ENCODE measurements around the gene RANBP9. TPM values are rescaled to one million over a fixed set of nuclear protein-coding genes. Genes with fewer than 3 reads are reported as not detected.

The RANBP9 gene
- 10 to 100 TPM; 74.4 to 99.9 TPM for total RNA-seq
- 119 to 155 reads per million in 2 donors for total RNA-seq

DNA sequence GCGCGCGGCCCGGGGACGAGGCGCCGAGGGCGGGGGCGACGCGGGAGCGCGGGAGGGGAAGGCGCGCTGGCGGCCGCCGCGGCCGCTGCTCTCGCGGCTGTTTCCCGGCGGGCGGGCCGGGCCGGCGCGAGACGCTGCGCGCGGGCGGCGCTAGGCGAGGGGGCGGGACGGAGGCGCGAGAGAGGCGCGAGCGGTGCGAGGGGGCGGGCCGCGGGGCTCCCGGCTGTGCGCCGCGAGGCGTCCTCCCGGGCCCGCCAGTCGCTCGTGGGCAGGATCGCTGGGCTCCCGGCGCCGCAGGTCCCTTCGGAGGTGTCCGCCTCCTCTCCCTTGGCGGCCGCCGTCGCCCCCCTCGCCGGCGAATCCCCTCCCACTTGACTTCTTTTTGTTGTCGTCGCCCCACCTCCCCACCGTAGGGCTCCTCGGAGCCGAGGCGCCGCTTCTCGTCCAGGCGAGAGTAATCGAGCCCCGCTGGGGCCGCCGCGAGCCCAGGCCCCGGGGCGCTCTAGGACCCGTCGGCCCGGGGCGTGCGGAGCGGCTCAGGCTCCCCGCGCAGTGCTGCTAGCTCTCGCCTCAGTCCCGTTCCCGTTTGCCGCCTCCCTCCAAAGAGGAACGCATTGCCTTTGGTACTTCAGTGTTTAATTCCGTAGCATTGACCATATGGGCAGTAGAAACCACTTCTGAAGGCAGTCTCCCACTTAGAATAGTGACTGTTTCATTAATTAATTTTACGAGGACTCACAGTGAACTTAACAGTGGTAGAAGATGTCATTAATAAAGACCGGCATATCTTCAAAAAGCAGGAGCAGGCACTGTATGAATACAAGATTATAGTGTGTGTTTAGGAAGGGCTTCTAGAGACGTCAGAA, at the start of gene RANBP9:
Gene RANBP9, minus strand, starts transcription at position 103 of the 866 bp plus-strand sequence. CDS start 330 bp downstream, outside the sequence.
- Mint-ChIP-seq H3K27ac (peak within 1 kb of the TSS; percentile 96), H3K4me1 (peaks cover 37% of the 10 kb centered on the region), H3K4me3 (peak within 1 kb of the TSS; percentile 98), H3K27me3 (no peaks in the 10 kb centered on the region), H3K36me3 (ENCODE audit: low read depth) (peaks cover 5% of the 10 kb centered on the region)
- H3K9me3 ChIP-seq (ENCODE audit: control insufficient read depth, low read length, poor library complexity, severe bottlenecking): no peaks in the 10 kb centered on the region
- ATAC-seq: peak; percentile 85
- peak; percentile 81 to 85 (median 84) for DNase-seq

DNA sequence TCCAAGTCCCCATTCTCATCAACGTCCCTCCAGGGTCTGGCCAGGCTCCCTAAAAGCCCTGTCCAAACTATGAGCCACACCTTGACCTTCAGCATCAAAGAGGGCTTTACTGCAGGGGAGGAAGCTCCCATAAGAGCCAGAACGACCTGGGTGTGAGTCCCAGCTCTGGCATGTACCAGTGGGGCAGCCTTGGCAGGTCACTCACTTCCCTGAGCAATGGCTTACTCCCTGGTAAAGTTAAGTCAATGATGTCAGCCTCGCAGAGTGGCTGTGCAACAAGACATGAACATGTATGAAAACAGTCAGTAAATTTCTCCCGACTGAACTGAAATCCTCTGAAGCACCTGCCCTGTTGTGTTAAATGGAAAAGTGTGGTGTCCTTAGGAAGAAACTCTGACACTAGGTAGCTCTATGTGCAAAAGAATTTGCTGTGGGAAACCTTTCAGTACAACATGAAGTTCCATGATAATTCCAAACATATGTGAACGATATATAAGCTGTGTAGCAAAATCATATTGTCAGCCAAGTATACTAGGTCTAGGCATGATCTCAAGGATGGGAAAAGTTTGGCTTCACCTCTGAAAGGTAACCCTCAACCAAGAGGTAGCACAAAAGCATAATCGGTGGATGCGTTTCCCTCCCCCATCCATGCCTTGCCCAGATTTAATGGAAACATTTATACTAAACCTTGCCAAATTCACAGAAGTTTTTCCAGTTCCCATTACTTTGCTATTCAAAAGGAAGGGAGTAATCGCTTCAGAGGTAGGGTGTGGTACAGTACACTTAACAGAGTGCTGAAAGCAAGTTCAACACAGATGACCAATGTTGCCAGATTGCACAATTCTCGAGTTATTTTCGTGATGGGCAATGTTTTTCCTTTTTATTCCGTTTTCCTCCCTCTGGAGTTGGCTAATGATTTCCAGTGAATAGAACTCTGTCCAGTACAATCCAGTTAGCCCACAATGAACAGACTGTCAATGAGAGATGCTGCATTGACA, 49.0 kb upstream of the RANBP9 start:
- no peaks in the 10 kb centered on the region for H3K27me3 Mint-ChIP-seq
- H3K4me1 Mint-ChIP-seq: peaks cover 21% of the 10 kb centered on the region
- no peak for DNase-seq
- H3K4me3 Mint-ChIP-seq: no peak overlapping the region
- ATAC-seq: no peak
- no peaks in the 10 kb centered on the region for H3K9me3 ChIP-seq (ENCODE audit: control insufficient read depth, low read length, poor library complexity, severe bottlenecking)
- no peaks in the 10 kb centered on the region for H3K36me3 Mint-ChIP-seq (ENCODE audit: low read depth)
- H3K27ac Mint-ChIP-seq: no peak overlapping the region

DNA sequence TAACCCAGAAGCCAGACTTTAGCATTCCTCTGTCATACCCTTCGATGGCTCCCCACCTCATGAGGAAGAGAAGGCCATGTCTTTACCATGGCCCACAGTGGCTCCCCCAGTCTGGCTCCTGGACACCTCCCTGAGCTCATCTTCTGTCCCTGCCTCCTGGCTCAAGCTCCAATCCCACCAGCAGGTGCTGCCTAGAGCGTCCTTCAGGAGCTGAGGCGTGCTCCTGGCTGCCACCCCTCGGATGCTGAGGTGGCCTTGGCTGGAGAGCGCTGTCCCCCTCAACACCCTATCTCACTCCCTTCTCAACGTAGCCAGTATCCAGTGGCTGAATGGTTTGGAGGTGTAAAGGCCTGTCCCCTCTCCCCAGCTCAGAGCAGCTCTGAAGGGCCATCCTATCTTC, 47.4 kb upstream of the RANBP9 start:
- Mint-ChIP-seq H3K4me3 (peak overlapping the region; percentile 1), H3K27ac (peak overlapping the region; percentile 66), H3K27me3 (no peaks in the 10 kb centered on the region), H3K4me1 (peaks cover 23% of the 10 kb centered on the region), H3K36me3 (ENCODE audit: low read depth) (no peaks in the 10 kb centered on the region)
- DNase-seq: no peak
- no peaks in the 10 kb centered on the region for H3K9me3 ChIP-seq (ENCODE audit: control insufficient read depth, low read length, poor library complexity, severe bottlenecking)
- no peak for ATAC-seq

DNA sequence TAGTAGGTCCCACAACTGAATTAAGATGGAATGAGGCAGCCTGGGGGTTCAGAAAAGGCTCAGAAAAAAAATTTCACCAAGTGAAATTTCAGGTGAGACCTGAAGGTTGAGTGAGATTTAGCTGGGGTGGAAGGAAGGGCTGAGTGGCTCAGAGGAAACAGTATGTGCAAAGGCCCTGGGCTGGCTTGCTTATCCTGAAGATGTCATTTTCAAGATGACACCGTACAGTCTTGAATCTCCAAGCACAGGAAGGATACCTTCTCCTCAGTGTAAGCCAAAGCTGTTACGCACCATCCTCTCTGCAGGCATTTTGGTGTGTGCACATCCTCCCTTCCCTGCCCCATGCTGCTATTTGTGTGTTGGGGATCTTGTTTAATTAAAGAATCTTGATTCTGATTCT, 43.0 kb upstream of the RANBP9 start:
- Mint-ChIP-seq H3K27ac (peak overlapping the region; percentile 11), H3K4me3 (no peak overlapping the region), H3K36me3 (ENCODE audit: low read depth) (no peaks in the 10 kb centered on the region), H3K27me3 (no peaks in the 10 kb centered on the region), H3K4me1 (peaks cover 8% of the 10 kb centered on the region)
- no peak for ATAC-seq
- H3K9me3 ChIP-seq (ENCODE audit: control insufficient read depth, low read length, poor library complexity, severe bottlenecking): no peaks in the 10 kb centered on the region
- no peak for DNase-seq

DNA sequence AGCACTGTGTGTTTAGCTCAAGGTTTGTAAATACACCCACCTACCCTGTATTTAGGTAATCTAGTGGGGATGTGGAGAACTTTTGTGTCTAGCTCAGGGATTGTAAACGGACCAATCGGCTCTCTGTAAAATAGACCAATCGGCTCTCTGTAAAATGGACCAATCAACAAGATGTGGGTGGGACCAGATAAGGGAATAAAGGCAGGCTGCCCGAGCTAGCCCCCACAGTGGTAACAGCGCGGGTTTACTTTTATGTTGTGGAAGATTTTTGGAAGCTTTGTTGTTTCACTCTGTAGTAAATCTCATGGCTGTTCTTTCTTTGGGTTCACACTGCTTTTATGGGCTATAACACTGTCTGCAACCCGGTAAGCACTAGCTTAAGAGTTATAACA, 32.1 kb upstream of the RANBP9 start:
- Mint-ChIP-seq H3K4me1 (peaks cover 5% of the 10 kb centered on the region), H3K27me3 (no peaks in the 10 kb centered on the region), H3K27ac (no peak overlapping the region), H3K4me3 (no peak overlapping the region), H3K36me3 (ENCODE audit: low read depth) (peaks cover 2% of the 10 kb centered on the region)
- H3K9me3 ChIP-seq (ENCODE audit: control insufficient read depth, low read length, poor library complexity, severe bottlenecking): no peaks in the 10 kb centered on the region
- ATAC-seq: no peak
- no peak for DNase-seq

DNA sequence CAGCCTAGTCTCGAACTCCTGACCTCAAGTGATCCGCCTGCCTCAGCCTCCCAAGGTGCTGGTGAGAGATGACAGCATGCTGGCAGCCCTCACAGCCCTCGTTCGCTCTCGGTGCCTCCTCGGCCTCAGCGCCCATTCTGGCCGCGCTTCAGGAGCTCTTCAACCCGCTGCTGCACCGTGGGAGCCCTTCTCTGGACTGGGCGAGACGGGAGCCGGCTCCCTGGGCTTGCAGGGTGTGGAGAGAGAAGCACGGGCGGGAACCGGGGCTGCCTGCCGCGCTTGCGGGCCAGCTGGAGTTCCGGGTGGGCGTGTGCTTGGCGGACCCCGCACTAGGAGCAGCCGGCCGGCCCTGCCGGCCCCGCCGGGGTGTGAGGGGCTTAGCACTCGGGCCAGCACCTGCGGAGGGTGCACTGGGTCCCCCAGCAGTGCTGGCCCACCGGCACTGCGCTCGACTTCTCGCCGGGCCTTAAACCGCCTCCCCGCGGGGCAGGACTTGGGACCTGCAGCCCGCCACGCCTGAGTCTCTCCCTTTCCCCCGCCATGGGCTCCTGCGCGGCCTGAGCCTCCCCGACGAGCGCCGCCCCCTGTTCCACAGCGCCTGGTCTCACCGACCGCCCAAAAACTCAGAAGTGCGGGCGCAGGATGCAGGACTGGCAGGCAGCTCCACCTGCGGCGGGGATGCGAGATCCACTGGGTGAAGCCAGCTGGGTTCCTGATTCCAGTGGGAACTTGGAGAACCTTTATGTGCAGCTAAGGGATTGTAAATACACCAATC, 31.5 kb upstream of the RANBP9 start:
- H3K27me3 Mint-ChIP-seq: no peaks in the 10 kb centered on the region
- H3K36me3 Mint-ChIP-seq (ENCODE audit: low read depth): peaks cover 2% of the 10 kb centered on the region
- H3K27ac Mint-ChIP-seq: no peak overlapping the region
- DNase-seq (no peak), ATAC-seq (no peak)
- H3K4me1 Mint-ChIP-seq: peaks cover 5% of the 10 kb centered on the region
- H3K4me3 Mint-ChIP-seq: peak overlapping the region; percentile 34
- no peaks in the 10 kb centered on the region for H3K9me3 ChIP-seq (ENCODE audit: control insufficient read depth, low read length, poor library complexity, severe bottlenecking)

DNA sequence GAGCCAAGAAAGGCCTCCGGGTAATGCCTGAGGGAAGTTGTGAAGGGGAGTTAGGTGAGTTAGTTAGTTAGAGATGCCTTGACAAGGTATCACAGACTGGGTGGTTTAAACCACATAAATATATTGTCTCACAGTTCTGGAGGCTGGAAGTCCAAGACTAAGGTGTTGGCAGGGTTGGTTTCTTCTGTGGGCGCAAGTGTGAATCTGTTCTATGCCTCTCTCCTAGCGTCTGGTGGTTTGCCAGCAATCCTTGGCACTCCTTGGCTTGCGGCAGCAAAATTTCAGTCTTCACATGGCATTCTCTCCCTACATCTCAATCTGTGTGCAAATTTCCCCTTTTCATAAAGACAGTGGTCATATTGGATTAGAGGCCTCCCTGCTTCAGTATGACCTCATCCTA, 29.7 kb upstream of the RANBP9 start:
- H3K36me3 Mint-ChIP-seq (ENCODE audit: low read depth): peaks cover 2% of the 10 kb centered on the region
- ATAC-seq: no peak

DNA sequence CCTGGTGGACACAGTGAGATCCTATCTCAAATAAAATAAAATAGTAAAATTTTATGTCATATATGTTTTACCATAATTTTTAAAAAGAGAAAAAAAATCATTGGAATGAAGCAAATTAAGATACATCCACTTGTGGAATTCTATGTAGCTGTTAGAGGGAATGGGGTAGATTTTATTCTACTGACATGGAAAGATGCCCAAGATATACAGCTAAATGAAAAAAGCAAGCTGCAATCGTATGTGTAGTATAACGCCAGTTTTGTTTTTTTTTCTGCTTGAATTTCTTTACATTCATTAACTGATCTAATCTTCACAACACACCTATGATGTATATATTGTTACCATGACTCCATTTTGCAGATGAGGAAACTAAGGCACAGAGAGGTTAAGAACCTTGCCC, 23.4 kb upstream of the RANBP9 start:
- ATAC-seq (no peak), DNase-seq (no peak)
- no peak overlapping the region for H3K4me3 Mint-ChIP-seq
- H3K4me1 Mint-ChIP-seq: peaks cover 2% of the 10 kb centered on the region
- H3K9me3 ChIP-seq (ENCODE audit: control insufficient read depth, low read length, poor library complexity, severe bottlenecking): no peaks in the 10 kb centered on the region
- peaks cover 3% of the 10 kb centered on the region for H3K36me3 Mint-ChIP-seq (ENCODE audit: low read depth)
- no peak overlapping the region for H3K27ac Mint-ChIP-seq
- no peaks in the 10 kb centered on the region for H3K27me3 Mint-ChIP-seq

More for the DNA sequence above, 29.7 kb upstream of the RANBP9 start:
- Mint-ChIP-seq H3K27ac (no peak overlapping the region), H3K4me3 (no peak overlapping the region), H3K27me3 (no peaks in the 10 kb centered on the region), H3K4me1 (no peaks in the 10 kb centered on the region)
- H3K9me3 ChIP-seq (ENCODE audit: control insufficient read depth, low read length, poor library complexity, severe bottlenecking): no peaks in the 10 kb centered on the region
- no peak for DNase-seq

DNA sequence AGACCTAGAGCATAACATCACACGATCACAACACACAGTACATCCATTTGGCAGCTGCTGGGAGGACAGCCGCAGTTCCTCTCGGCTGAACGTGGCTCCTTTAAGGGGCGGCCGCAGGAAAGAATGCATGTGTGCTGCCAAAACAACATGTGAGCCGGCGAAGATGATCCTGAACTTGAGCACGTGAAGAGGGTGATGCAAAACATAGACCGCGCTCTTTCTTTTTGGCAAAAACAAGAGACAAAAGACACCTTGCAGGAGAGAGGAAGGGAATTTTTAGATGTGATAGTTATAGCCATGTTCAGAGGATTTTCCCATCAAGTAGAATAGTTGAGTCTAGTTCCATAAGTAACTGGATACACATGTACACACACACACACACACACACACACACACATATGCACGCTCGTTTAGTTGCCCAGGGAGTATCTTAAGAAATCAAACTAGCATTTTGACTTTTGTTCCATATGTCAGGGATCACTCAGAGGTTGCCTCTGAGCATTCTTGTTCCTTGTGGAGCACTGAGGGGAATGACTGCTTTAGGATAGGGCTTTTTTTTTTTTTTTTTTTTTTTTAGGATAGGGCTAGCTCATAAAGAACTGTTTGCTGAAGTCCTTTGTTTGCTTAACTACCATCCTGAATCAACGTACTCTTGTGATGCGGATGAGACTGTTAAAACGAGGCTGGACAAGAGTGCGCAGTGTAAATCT, 21.7 kb upstream of the RANBP9 start:
- no peak overlapping the region for H3K4me3 Mint-ChIP-seq
- H3K9me3 ChIP-seq (ENCODE audit: control insufficient read depth, low read length, poor library complexity, severe bottlenecking): no peaks in the 10 kb centered on the region

DNA sequence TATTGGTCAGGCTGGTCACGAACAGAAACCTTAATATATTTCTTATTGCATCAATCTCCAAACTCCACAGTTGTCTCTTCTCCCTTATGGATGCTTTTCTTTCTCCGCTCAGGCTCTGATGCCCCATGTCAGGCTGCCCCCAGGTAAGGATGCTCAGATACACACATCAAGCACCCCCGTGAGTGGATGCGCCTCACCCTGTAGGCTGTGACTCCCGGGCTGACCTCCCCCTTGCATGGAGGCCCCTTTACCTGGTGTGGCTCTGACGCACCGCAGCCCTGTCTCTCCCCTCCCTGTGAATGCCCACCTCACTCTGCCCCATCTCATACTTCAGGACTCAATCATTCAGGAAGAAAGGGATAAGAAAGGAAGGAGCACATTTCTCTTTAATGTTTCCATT, 19.1 kb upstream of the RANBP9 start:
- DNase-seq (no peak), ATAC-seq (no peak)
- H3K36me3 Mint-ChIP-seq (ENCODE audit: low read depth): peaks cover 5% of the 10 kb centered on the region
- peaks cover 14% of the 10 kb centered on the region for H3K4me1 Mint-ChIP-seq
- H3K4me3 Mint-ChIP-seq: no peak overlapping the region
- H3K27ac Mint-ChIP-seq: peak overlapping the region; percentile 66
- no peaks in the 10 kb centered on the region for H3K27me3 Mint-ChIP-seq
- H3K9me3 ChIP-seq (ENCODE audit: control insufficient read depth, low read length, poor library complexity, severe bottlenecking): no peaks in the 10 kb centered on the region

More for the DNA sequence above, 21.7 kb upstream of the RANBP9 start:
- Mint-ChIP-seq H3K36me3 (ENCODE audit: low read depth) (peaks cover 3% of the 10 kb centered on the region), H3K27me3 (no peaks in the 10 kb centered on the region), H3K4me1 (peaks cover 2% of the 10 kb centered on the region), H3K27ac (no peak overlapping the region)
- DNase-seq: no peak
- ATAC-seq: no peak

DNA sequence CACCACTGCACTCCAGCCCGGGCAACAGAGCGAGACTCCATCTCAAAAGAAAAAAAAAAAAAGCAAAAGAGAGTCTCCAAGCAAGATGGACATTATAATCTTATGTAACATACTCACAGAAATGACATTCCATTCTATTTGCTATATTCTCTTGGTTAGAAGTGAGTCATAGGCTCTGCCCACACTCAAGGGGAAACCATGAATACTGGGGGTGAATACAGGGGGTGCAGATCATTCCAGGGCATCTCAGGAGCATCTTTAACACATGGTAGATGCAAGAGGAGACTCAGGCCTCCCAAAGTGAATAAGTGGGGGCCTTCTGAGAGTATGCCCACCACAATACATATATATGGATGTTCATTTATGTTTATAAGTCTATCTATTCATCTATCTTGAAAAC, 18.3 kb upstream of the RANBP9 start:
- no peaks in the 10 kb centered on the region for H3K9me3 ChIP-seq (ENCODE audit: control insufficient read depth, low read length, poor library complexity, severe bottlenecking)
- Mint-ChIP-seq H3K27ac (no peak overlapping the region), H3K27me3 (no peaks in the 10 kb centered on the region), H3K36me3 (ENCODE audit: low read depth) (peaks cover 5% of the 10 kb centered on the region), H3K4me3 (no peak overlapping the region), H3K4me1 (peaks cover 21% of the 10 kb centered on the region)
- DNase-seq (no peak), ATAC-seq (no peak)

DNA sequence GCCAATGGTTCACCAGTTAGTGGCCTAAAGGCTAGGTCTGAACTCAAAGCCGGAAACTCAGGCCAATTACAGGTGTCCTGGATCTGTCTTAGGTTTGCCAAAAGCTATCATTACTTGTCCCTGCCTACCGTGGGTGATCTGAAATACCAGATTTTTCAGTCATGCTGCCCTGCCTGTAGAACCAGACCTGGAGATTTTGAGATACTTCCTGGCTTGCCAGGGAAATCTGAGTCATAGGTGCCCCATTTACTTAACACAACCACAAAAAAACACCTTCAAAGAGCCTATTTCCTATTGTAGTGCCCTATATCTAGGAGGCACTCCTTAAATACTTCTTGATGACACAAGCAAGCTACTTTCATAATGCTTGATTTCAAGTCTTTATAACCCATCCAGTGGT, 13.9 kb upstream of the RANBP9 start:
- DNase-seq (peak in 2 of 3 donors; percentile 16 to 34), ATAC-seq (peak; percentile 94)
- Mint-ChIP-seq H3K4me1 (peaks cover 37% of the 10 kb centered on the region), H3K4me3 (peak overlapping the region; percentile 90), H3K36me3 (ENCODE audit: low read depth) (peaks cover 3% of the 10 kb centered on the region), H3K27ac (peak overlapping the region; percentile 100), H3K27me3 (no peaks in the 10 kb centered on the region)
- no peaks in the 10 kb centered on the region for H3K9me3 ChIP-seq (ENCODE audit: control insufficient read depth, low read length, poor library complexity, severe bottlenecking)

Data from T-helper 17 cell (primary cell).